Measurements from ENCODE around the gene MTRFR.

- TF ChIP-seq RAD21 (IDR thresholded peaks at IDR 0.05; ENCODE audit: low read length) (peak; percentile 46), FOSL2 (IDR thresholded peaks at IDR 0.05; ENCODE audit: borderline replicate concordance, low read depth) (no peak), EP300 (IDR thresholded peaks at IDR 0.05; ENCODE audit: borderline replicate concordance in 1 of 2, low read depth in 1 of 2, low read length in 1 of 2) (no peak)
- TF ChIP-seq, protein P1, sequence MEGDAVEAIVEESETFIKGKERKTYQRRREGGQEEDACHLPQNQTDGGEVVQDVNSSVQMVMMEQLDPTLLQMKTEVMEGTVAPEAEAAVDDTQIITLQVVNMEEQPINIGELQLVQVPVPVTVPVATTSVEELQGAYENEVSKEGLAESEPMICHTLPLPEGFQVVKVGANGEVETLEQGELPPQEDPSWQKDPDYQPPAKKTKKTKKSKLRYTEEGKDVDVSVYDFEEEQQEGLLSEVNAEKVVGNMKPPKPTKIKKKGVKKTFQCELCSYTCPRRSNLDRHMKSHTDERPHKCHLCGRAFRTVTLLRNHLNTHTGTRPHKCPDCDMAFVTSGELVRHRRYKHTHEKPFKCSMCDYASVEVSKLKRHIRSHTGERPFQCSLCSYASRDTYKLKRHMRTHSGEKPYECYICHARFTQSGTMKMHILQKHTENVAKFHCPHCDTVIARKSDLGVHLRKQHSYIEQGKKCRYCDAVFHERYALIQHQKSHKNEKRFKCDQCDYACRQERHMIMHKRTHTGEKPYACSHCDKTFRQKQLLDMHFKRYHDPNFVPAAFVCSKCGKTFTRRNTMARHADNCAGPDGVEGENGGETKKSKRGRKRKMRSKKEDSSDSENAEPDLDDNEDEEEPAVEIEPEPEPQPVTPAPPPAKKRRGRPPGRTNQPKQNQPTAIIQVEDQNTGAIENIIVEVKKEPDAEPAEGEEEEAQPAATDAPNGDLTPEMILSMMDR (IDR thresholded peaks at IDR 0.05): no peak
These were observed 31.4 kb downstream of the MTRFR start for GRCh38 chr12:123264642-123265041.
